Neuron (in vitro differentiated cells): ENCODE measurements around the gene BICC1.

ENCODE experiments used
- H2AFZ ChIP-seq: one replicate; pipeline ENCODE4 v1.6.1; 2013; ENCODE audit warnings: low read depth, mild to moderate bottlenecking, inconsistent platforms, low read length, moderate library complexity
- H3K27me3 ChIP-seq: one replicate; pipeline ENCODE4 v1.6.1; 2013; ENCODE audit warnings: low read length; ENCODE audit not compliant: insufficient read depth
- H3K36me3 ChIP-seq: one replicate; pipeline ENCODE4 v1.6.1; 2013; ENCODE audit warnings: low read length; ENCODE audit not compliant: insufficient read depth
- H3K4me1 ChIP-seq: one replicate; pipeline ENCODE4 v1.6.1; 2013; ENCODE audit warnings: low read length; ENCODE audit not compliant: insufficient read depth
- H3K4me3 ChIP-seq: 2 replicates; pipeline ENCODE4 v1.5.1; 2013; ENCODE audit warnings: mild to moderate bottlenecking, low read length, moderate library complexity
- H3K9me3 ChIP-seq: one replicate; pipeline ENCODE4 v1.6.1; 2013; ENCODE audit warnings: low read length

Gene BICC1

DNA sequence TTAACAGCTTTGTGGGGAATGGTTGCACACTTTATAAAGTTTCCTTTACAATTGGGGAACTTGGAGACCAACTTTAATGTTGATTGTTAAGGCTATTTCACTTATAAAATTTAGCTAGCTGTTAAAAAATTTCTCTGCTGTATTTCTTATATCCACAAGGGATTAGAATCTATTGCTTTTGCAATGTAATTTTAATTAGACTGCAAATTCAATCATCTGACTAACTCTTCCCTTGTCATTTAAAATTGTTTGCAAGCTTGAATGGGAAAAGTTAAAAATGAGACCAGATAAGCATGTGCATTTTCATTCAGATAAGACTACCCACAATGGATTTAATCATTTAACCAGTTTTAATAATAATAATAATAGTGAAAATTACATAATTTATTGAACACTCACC lies 213.2 kb downstream of the BICC1 start:
- no peak overlapping the region for H2AFZ ChIP-seq
- no peaks in the 10 kb centered on the region for H3K27me3 ChIP-seq
- H3K9me3 ChIP-seq = peaks cover 3% of the 10 kb centered on the region
- H3K36me3 ChIP-seq = no peaks in the 10 kb centered on the region
- H3K4me1 ChIP-seq = no peaks in the 10 kb centered on the region
- H3K4me3 ChIP-seq = no peak overlapping the region

DNA sequence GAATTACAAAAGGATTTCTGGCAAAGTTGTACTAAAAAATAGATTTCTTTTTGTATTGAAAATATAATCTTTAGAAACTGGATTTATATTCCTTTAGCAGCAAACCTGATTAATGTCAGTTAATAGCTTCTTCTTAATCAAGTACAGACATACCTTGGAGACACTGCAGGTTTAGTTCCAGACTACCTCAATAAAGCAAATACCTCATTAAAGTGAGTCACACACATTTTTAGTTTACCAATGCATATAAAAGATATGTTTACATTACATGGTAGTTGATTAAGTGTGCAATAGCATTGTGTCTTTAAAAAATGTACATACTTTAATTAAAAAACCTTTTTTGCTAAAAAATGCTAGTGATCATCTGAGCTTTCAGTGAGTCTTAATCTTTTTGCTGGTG lies 215.0 kb downstream of the BICC1 start:
- Histone ChIP-seq H3K4me3 (no peak overlapping the region), H3K9me3 (peaks cover 3% of the 10 kb centered on the region), H3K36me3 (no peaks in the 10 kb centered on the region), H2AFZ (no peak overlapping the region), H3K4me1 (no peaks in the 10 kb centered on the region), H3K27me3 (no peaks in the 10 kb centered on the region)

DNA sequence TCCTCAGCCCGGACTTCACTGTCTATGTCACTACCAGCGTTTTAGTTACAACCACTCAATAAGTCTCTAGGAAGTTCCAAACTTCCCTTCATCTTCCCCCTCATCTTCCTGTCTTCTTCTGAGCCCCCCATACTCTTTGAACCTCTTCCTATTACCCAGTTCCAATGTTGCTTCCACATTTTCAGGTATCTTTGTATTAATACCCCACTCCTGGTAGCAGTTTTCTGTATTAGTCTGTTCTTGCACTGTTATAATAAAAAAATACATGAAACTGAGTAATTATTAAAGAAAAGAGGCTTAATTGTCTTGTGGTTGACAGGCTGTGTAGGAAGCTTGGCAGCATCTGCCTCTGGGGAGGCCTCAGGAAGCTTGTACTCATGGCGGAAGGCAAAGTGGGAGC lies 218.6 kb downstream of the BICC1 start:
- Histone ChIP-seq H3K4me3 (no peak overlapping the region), H3K36me3 (no peaks in the 10 kb centered on the region), H2AFZ (no peak overlapping the region), H3K9me3 (peaks cover 3% of the 10 kb centered on the region), H3K27me3 (no peaks in the 10 kb centered on the region), H3K4me1 (no peaks in the 10 kb centered on the region)

DNA sequence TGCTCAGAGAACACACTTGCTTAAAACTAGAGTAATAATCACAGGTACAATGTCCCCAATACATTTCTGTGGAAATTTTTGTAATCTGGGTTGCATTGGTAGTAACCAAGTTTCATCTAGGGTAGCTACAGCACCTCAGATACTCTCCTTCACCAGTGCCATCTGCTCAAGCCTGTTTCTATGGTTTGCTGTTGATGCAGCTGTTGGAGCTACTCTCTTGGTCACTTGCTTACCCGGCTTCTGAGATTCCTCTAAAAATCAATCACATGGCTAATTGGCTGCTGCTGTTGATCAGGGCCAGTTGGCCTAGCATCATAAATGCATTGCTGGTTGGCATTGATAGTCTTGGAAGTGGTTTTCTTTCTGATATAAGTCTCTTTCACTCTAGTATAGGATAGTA lies 220.8 kb downstream of the BICC1 start:
- Histone ChIP-seq H3K4me3 (no peak overlapping the region), H3K27me3 (no peaks in the 10 kb centered on the region), H3K9me3 (peaks cover 3% of the 10 kb centered on the region), H3K4me1 (no peaks in the 10 kb centered on the region), H3K36me3 (no peaks in the 10 kb centered on the region), H2AFZ (no peak overlapping the region)

DNA sequence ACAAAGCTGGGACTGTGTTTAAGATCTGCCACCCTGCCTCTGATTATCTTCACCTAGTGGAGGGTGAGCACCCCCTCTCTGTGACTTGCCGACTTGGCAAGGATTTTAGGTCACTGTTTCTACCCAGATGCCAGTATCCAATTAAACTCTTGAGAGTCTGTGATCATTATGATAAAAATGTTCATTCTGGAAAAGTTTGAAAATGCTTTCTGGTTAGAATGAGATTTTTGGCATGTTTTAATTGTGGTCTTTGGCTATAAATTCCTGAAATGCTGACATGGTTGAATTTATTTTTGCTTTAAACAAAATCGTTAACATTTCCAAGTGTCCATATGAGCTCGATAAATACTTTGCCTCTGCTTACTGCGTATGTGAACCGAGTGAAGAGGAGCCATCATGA lies 221.4 kb downstream of the BICC1 start:
- H3K9me3 ChIP-seq = peaks cover 3% of the 10 kb centered on the region
- H3K27me3 ChIP-seq = no peaks in the 10 kb centered on the region
- no peak overlapping the region for H2AFZ ChIP-seq
- H3K36me3 ChIP-seq = no peaks in the 10 kb centered on the region
- H3K4me1 ChIP-seq = no peaks in the 10 kb centered on the region
- H3K4me3 ChIP-seq = no peak overlapping the region

DNA sequence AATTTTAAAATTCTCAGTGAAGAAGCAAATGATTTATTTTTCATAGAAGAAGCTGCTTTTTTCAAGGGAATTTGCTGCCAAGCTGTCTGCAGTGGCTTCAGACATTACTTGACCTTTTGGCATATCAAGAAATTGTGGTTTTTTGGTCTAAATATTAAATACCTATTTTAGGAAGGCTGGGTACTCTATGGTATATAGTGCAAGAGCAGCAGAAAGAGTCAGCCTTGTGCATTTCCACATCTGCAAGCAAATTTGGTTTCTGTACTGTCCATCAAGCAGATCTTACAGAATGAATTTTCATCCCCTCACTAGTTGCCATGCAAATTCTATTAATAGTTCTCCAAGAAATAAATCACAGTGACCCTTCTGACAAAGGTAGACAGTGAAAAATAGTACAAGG lies 222.0 kb downstream of the BICC1 start:
- no peaks in the 10 kb centered on the region for H3K36me3 ChIP-seq
- no peak overlapping the region for H3K4me3 ChIP-seq
- H3K9me3 ChIP-seq = peaks cover 3% of the 10 kb centered on the region
- H2AFZ ChIP-seq = no peak overlapping the region
- H3K27me3 ChIP-seq = no peaks in the 10 kb centered on the region
- no peaks in the 10 kb centered on the region for H3K4me1 ChIP-seq

DNA sequence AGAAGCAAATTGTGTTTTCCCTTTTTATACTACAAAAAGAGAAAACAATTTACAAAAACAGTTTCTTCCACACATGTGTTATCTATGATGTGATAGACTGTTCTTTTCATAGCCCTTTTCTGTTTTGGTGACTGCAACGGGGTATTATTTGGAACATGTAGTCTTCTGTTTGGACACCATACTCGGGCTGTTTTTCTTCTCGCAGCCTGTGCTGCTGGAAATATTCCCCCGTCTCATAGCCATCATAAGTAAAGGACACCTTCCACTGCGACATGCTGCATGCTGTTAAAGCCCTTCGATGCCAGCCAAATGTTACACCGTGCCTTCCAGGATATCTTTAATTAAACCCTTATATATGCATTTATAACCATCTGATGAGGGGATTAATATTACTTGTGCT lies 222.4 kb downstream of the BICC1 start:
- H3K36me3 ChIP-seq = no peaks in the 10 kb centered on the region

DNA sequence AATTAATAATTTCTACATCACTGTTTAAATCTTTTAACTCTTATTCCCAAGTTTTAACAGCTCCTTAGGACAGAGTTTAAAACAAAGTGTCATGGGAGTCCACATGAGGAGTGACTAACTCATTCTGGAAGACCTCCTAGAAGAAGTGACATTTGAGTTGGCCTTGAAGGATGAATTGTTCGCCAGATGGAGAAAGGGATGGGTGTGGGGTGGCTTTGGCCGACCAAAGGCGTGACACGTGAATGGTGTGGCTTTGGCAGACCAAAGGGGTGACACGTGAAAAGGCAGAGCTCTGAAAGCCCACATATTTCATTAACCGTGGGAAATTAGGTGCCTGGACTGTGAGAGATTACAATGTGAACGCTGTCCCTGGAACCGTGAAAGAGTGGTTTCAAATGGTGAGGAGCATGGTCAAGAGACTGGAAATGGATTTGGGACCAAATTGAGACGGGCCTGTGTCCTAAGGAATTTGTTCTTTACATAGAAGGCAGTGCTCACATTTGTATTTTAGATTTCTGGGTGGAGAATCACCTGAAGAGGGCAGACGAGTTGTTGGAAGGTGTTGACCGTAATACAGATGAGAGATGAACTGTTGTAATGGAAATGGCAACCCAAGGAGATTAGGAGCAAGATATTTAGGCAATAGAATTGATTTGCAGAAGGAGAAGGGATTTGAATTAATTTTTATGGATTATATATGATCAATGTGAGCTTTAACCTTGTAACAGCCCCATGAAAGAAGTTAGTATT lies 228.1 kb downstream of the BICC1 start:
- no peaks in the 10 kb centered on the region for H3K27me3 ChIP-seq
- H2AFZ ChIP-seq = no peak overlapping the region
- no peaks in the 10 kb centered on the region for H3K36me3 ChIP-seq
- peaks cover 20% of the 10 kb centered on the region for H3K4me1 ChIP-seq
- no peak overlapping the region for H3K4me3 ChIP-seq
- H3K9me3 ChIP-seq = no peaks in the 10 kb centered on the region

More for the DNA sequence above, 222.4 kb downstream of the BICC1 start:
- Histone ChIP-seq H3K4me1 (no peaks in the 10 kb centered on the region), H3K9me3 (peaks cover 3% of the 10 kb centered on the region), H3K27me3 (no peaks in the 10 kb centered on the region), H2AFZ (no peak overlapping the region), H3K4me3 (no peak overlapping the region)

DNA sequence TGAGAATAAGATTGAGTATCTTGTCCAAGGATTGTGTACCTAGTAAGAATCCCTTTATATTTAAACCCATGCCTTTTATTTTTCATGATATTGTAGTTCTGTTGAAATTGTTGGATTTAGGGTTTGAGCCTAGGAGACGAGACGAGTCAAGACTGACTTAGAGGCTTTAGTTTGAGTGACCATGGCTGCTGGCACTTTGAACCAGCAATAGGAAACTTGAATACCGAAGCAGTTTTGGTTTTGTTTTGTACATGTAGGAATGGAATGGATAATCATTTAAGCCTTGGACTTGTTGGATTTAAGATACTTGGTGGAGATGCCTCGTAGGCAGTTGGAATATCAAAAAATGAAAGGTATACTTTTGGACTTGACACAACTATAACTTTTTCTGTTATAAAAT lies 229.0 kb downstream of the BICC1 start:
- no peaks in the 10 kb centered on the region for H3K36me3 ChIP-seq
- H2AFZ ChIP-seq = no peak overlapping the region
- no peaks in the 10 kb centered on the region for H3K9me3 ChIP-seq
- H3K27me3 ChIP-seq = no peaks in the 10 kb centered on the region
- peaks cover 24% of the 10 kb centered on the region for H3K4me1 ChIP-seq
- H3K4me3 ChIP-seq = no peak overlapping the region

DNA sequence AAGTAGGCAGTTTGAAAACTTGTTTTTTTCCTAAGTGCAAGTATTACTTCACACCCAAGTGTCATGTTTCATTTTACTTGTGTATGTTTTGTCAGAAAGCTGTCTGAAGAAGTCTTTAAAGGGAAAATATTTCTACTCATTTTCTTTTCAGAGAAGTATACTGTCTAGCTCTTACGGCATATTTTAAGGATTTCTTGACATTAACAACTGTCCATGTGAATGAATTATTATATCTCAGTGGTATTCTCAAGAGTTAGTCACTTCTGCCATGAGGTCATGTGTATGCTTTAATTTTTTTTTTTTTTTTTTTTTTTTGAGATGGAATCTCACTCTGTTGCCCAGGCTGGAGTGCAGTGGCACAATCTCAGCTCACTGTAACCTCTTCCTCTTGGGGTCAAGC lies 229.5 kb downstream of the BICC1 start:
- no peak overlapping the region for H2AFZ ChIP-seq
- no peaks in the 10 kb centered on the region for H3K9me3 ChIP-seq
- H3K4me3 ChIP-seq = no peak overlapping the region
- no peaks in the 10 kb centered on the region for H3K27me3 ChIP-seq
- no peaks in the 10 kb centered on the region for H3K36me3 ChIP-seq
- H3K4me1 ChIP-seq = peaks cover 28% of the 10 kb centered on the region

DNA sequence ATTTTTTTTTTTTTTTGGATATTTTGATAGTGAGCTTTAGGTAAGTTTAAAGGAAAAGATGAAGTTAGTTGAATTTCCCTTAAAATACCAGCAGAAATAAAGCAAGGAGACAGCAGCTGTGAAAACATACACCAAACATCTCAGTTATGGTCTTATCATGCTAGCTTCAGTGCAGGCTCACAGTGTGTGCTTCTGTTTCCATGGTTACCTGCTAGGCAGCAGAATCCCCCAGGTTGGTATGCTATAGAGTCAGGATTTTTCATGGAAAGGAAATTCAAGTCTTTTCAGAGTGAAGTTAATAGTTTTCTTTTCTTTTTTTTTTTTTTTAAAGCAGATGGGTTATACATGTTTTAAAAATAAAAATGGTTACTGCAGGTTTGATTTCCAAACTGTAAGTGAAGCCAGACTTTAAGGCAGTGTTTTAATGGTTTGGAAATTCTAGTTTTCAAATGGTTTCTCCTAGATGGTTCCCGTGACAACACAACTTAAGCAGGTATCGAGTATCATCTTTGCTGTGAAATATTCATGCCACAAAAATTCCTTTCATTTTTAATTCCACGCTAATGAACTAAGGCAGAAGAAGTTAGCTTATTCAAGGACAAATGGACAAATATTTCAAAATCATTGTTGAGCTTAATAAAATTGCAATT lies 230.9 kb downstream of the BICC1 start:
- Histone ChIP-seq H2AFZ (no peak overlapping the region), H3K36me3 (no peaks in the 10 kb centered on the region), H3K27me3 (no peaks in the 10 kb centered on the region), H3K9me3 (no peaks in the 10 kb centered on the region), H3K4me1 (peaks cover 28% of the 10 kb centered on the region), H3K4me3 (peak overlapping the region; percentile 28)

DNA sequence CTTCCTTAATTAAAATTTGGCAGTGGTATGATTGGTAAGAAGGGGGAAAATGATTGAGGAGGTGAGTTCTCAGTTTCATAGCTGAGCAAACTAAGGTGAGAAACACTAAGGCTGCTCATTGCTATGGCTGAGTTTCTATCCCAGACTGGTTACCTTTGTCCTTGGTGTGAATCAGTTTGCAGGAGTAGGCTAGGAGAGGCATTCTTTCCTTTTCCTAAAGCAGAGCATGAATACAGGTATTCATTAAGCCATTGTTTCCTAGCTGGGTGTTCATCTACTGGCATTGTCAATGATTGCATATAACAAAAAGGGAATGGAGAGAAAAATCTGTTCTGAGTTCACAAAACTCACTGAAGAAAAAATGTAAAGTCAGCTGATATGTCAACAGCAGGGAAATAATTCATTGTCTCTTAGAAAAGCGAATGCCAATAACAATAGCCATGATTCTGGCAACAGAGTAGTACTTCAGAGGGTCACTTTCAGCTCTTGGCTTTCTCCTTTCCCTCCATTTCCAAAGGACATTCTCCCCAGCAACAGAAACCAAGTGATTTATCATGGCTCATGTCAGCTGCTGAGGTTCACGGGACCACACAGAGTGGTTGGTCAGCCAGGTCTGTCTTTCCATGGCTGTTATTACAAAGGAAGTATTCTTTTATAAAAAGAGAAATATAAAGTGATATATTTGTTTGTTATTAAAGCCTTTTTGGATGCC lies 234.0 kb downstream of the BICC1 start:
- Histone ChIP-seq H3K36me3 (no peaks in the 10 kb centered on the region), H3K9me3 (no peaks in the 10 kb centered on the region)

DNA sequence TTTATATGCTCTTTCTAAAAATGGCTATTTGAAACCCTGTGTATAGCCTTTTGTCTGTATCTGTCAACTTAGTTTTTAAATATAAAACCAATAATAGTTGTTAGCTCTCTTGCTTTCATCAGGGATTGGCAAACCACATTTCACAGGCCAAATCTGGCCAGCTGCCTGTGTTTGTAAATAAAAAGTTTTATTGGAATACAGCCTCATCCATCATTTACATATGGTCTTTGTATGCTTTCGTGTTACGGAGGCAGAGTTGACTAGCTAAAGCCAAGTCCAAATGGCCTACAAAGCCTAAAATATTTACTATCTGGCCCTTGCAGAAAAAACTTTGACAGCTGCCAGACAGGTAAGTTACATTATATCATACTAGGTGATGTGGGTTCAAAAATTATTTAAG lies 235.0 kb downstream of the BICC1 start:
- Histone ChIP-seq H3K4me3 (no peak overlapping the region), H3K36me3 (no peaks in the 10 kb centered on the region), H3K4me1 (peaks cover 27% of the 10 kb centered on the region), H3K27me3 (no peaks in the 10 kb centered on the region), H2AFZ (no peak overlapping the region), H3K9me3 (no peaks in the 10 kb centered on the region)

More for the DNA sequence above, 234.0 kb downstream of the BICC1 start:
- H2AFZ ChIP-seq = peak overlapping the region; percentile 3
- H3K4me3 ChIP-seq = no peak overlapping the region
- H3K27me3 ChIP-seq = no peaks in the 10 kb centered on the region
- peaks cover 28% of the 10 kb centered on the region for H3K4me1 ChIP-seq
